K562 (cell line): ENCODE data around the gene PPP1R10. TPM values are rescaled to one million over a fixed set of nuclear protein-coding genes. Genes with fewer than 3 reads are reported as not detected.

ENCODE experiments used
- CHD1 ChIP-seq: fragments of 200-600 bp; sonication (generic); IDR thresholded peaks from one replicate; pipeline ENCODE4 v1.6.1; 2012; ENCODE audit warnings: mild to moderate bottlenecking, moderate library complexity, low read length, inconsistent platforms
- CREB3 ChIP-seq: fragments of 450-650 bp; conservative IDR thresholded peaks from 2 replicates; pipeline ENCODE4 v1.6.1; 2016; ENCODE audit warnings: missing genetic modification characterization, low read depth, mild to moderate bottlenecking, missing compliant biosample characterization, moderate library complexity
- CUX1 ChIP-seq: fragments of 200-800 bp; sonication (Bioruptor generic); IDR thresholded peaks from 2 replicates; pipeline ENCODE4 v1.6.1; 2016; ENCODE audit warnings: missing genetic modification characterization, missing compliant biosample characterization
- EP300 ChIP-seq: IDR thresholded peaks from 2 replicates; pipeline ENCODE4 v1.6.1; 2012; ENCODE audit warnings: low read length, improper control_type of control experiment
- HCFC1 ChIP-seq: IDR thresholded peaks from 2 replicates; pipeline ENCODE4 v1.6.1; 2012; ENCODE audit warnings: low read depth, low read length, improper control_type of control experiment
- KLF10 ChIP-seq: fragments of 250-450 bp; sonication (Bioruptor Pico); IDR thresholded peaks from 2 replicates; pipeline ENCODE4 v1.6.1; 2021; ENCODE audit warnings: matching md5 sums
- MCM2 ChIP-seq: fragments of 450-650 bp; IDR thresholded peaks from 2 replicates; pipeline ENCODE4 v1.6.1; 2017; ENCODE audit warnings: low read depth, mild to moderate bottlenecking
- MCM7 ChIP-seq, 2 experiments: fragments of 450-650 bp; IDR thresholded peaks; 2 replicates each; pipeline ENCODE4 v1.6.1; 2016 to 2018
- MTF1 ChIP-seq: fragments of 250-450 bp; sonication (Bioruptor Pico); IDR thresholded peaks from 2 replicates; pipeline ENCODE4 v1.9.0; 2021; ENCODE audit warnings: moderate library complexity, mild to moderate bottlenecking, inconsistent platforms, borderline replicate concordance
- NR2F6 ChIP-seq: fragments of 450-650 bp; formaldehyde crosslinking; IDR thresholded peaks from 2 replicates; pipeline ENCODE4 v1.4.0; 2020; ENCODE audit warnings: mild to moderate bottlenecking
- SMAD3 ChIP-seq: fragments of 450-650 bp; formaldehyde crosslinking; conservative IDR thresholded peaks from 2 replicates; pipeline ENCODE4 v1.4.0; 2020; ENCODE audit warnings: mild to moderate bottlenecking
- SMARCC2 ChIP-seq: fragments of 450-650 bp; IDR thresholded peaks from 2 replicates; pipeline ENCODE4 v1.6.1; 2017; ENCODE audit warnings: antibody characterized with exemption, moderate library complexity, mild to moderate bottlenecking, low read depth
- TAL1 ChIP-seq: fragments of 450-650 bp; IDR thresholded peaks from 2 replicates; pipeline ENCODE4 v1.6.1; 2016; ENCODE audit warnings: mild to moderate bottlenecking
- TCFL5 ChIP-seq: fragments of 250-450 bp; sonication (Bioruptor Pico); conservative IDR thresholded peaks from 2 replicates; pipeline ENCODE4 v1.6.1; 2021; ENCODE audit warnings: mild to moderate bottlenecking, moderate library complexity, matching md5 sums
- TGIF2 ChIP-seq: sonication (generic); formaldehyde crosslinking; IDR thresholded peaks from 2 replicates; pipeline ENCODE4 v1.8.1; 2022; ENCODE audit warnings: mild to moderate bottlenecking, missing genetic modification reagents, moderate library complexity
- XRCC5 ChIP-seq: fragments of 200-400 bp; formaldehyde crosslinking; IDR thresholded peaks from 2 replicates; pipeline ENCODE4 v1.6.1; 2017; ENCODE audit warnings: low read depth, mild to moderate bottlenecking, low read length
- YBX1 ChIP-seq: fragments of 450-650 bp; IDR thresholded peaks from 2 replicates; pipeline ENCODE4 v1.7.1; 2016; ENCODE audit warnings: mild to moderate bottlenecking
- ZNF121 ChIP-seq: sonication (generic); formaldehyde crosslinking; conservative IDR thresholded peaks from 2 replicates; pipeline ENCODE4 v1.8.0; 2022; ENCODE audit warnings: missing genetic modification reagents
- ZNF57 ChIP-seq: fragments of 450-650 bp; formaldehyde crosslinking; IDR thresholded peaks from 2 replicates; pipeline ENCODE4 v1.4.0; 2020; ENCODE audit warnings: mild to moderate bottlenecking, moderate library complexity
- polyA plus RNA-seq, 8 experiments: library from polyadenylated mRNA; depleted of rRNA in 4 of 8; stranded (reverse) in 5 of 8; unstranded in 3 of 8; fragments of >200 nt; fragmentation: Nextera tagmentation in 2 of 8; fragmentation: Illumina TruSeq in 1 of 8; extraction: Ambion mirVana in 2 of 8; extraction: Trizol in 1 of 8; gene quantifications; 2 replicates each; pipeline versions ENCODE4 v1.2.1 to v1.2.3, GENCODE V29; 2011 to 2014; ENCODE audit warnings: inconsistent platforms in 1 of 8, missing spikeins in 1 of 8
- total RNA-seq, 7 experiments: library from RNA; depleted of rRNA in 6 of 7; stranded (reverse); fragments of >200 nt in 6 of 7; fragmentation: Illumina TruSeq in 2 of 7; extraction: Trizol in 2 of 7; gene quantifications; 2 replicates each; pipeline versions ENCODE4 v1.2.1 to v1.2.3, GENCODE V29; 2011 to 2021; ENCODE audit warnings: low replicate concordance in 1 of 7
- TF ChIP-seq, protein P1 (sequence below): fragments of 450-650 bp; IDR thresholded peaks from 2 replicates; pipeline ENCODE4 v1.6.1; 2016; ENCODE audit warnings: missing biosample characterization, missing genetic modification characterization
- TF ChIP-seq, protein P2 (sequence below): sonication (generic); formaldehyde crosslinking; IDR thresholded peaks from 2 replicates; pipeline ENCODE4 v1.8.0; 2022; ENCODE audit warnings: mild to moderate bottlenecking, low read depth, missing genetic modification reagents

Gene PPP1R10
- total and polyA plus RNA-seq, 9 of the 15 experiments (the other 6 are each of a cell fraction or from before 2014, with no cell fraction given) = 14.1 to 65.5 (median 32.6) TPM

DNA sequence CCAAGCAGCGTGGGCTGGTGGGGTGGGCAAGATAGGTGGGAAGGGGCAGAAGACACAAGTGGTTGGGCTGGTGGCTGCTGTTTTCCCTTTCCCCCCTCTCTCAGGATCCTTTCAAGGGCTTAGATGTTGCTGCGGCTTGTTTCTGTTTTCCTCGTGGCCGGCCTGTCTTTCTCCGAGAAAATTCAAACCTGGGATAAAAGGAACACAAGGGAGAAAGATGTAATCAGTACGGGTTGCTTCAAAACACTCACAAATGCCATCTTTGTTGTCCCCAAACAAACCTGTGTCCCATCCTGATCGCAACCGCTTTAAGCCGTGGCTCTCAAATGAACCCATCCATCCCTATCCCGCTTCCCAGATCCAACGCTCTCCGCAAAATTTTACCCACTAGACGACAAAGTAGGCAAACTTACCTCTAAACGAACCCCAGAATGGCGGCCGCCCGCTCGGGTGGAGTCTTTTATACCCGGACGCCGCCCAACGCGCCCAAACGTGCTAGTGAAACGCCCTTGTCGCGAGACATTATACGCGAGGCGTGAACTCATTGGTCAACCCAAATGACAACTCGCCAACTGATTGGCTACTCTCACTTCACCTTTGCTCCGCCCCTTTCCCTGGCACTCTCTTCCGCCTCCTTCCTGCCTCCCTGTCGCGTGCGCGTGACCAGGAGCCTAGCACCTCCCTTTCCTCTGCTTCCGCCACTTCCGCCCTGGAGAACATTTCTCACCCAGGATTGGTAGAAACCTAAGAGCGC lies at the start of gene PPP1R10 (continued):
- no peak for TF ChIP-seq CREB3 (tag)
- TF ChIP-seq ZNF121 = no peak
- no peak for TF ChIP-seq YBX1
- TF ChIP-seq SMAD3 = peak; percentile 94
- no peak for TF ChIP-seq MCM2
- TF ChIP-seq MTF1 = 0 out of 2 replicates have a peak, but pooled peaks have one; percentile 6
- TF ChIP-seq TCFL5 (CRISPR knock-in tag) = peak; percentile 67
- TF ChIP-seq HCFC1 = peak; percentile 67; the same call in 1 of the 2 replicates
- no peak for TF ChIP-seq CUX1 (CRISPR knock-in tag)
- peak; percentile 39; the same call in 1 of the 2 replicates for TF ChIP-seq EP300
- TF ChIP-seq XRCC5 = peak; percentile 57; the same call in 1 of the 2 replicates
- peak; percentile 100 for TF ChIP-seq CHD1
- TF ChIP-seq SMARCC2 = no peak
- TF ChIP-seq TAL1 = no peak; the same call in none of the 2 replicates
- peak; percentile 93 for TF ChIP-seq TGIF2 (CRISPR knock-in tag)
- peak; percentile 94; the same call in 1 of the 2 replicates for TF ChIP-seq NR2F6 (CRISPR knock-in tag)
- peak; percentile 88; the same call in 1 of the 2 replicates for TF ChIP-seq KLF10 (CRISPR knock-in tag)
- TF ChIP-seq MCM7 (IDR thresholded peaks at IDR 0.05) = no peak
- peak; percentile 90 for TF ChIP-seq ZNF57
- TF ChIP-seq, protein P1, sequence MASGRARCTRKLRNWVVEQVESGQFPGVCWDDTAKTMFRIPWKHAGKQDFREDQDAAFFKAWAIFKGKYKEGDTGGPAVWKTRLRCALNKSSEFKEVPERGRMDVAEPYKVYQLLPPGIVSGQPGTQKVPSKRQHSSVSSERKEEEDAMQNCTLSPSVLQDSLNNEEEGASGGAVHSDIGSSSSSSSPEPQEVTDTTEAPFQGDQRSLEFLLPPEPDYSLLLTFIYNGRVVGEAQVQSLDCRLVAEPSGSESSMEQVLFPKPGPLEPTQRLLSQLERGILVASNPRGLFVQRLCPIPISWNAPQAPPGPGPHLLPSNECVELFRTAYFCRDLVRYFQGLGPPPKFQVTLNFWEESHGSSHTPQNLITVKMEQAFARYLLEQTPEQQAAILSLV = no peak
- TF ChIP-seq, protein P2, sequence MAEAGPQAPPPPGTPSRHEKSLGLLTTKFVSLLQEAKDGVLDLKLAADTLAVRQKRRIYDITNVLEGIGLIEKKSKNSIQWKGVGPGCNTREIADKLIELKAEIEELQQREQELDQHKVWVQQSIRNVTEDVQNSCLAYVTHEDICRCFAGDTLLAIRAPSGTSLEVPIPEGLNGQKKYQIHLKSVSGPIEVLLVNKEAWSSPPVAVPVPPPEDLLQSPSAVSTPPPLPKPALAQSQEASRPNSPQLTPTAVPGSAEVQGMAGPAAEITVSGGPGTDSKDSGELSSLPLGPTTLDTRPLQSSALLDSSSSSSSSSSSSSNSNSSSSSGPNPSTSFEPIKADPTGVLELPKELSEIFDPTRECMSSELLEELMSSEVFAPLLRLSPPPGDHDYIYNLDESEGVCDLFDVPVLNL = 0 out of 2 replicates have a peak, but pooled peaks have one; percentile 36
